ENCODE results near the gene ZNF80.
A peak's percentile ranks its signal among the peaks of the same experiment; 100 is the strongest.
"Not testable (repeated sequence)": the region's sequence is repeated elsewhere in the genome, so short reads cannot be mapped to it uniquely, and the experiment has no call there.

The ZNF80 gene

GRCh38 chr3:114237478-114237877 lies at the start of gene ZNF80:
ZNF80 (minus strand) TSS chr3:114237578; CDS start chr3:114237074, 504 bp downstream.
- DNase-seq, result not testable (repeated sequence)

GRCh38 chr3:114286266-114286665 lies 48.9 kb upstream of the ZNF80 start:
- peak; percentile 36 for DNase-seq

DNA sequence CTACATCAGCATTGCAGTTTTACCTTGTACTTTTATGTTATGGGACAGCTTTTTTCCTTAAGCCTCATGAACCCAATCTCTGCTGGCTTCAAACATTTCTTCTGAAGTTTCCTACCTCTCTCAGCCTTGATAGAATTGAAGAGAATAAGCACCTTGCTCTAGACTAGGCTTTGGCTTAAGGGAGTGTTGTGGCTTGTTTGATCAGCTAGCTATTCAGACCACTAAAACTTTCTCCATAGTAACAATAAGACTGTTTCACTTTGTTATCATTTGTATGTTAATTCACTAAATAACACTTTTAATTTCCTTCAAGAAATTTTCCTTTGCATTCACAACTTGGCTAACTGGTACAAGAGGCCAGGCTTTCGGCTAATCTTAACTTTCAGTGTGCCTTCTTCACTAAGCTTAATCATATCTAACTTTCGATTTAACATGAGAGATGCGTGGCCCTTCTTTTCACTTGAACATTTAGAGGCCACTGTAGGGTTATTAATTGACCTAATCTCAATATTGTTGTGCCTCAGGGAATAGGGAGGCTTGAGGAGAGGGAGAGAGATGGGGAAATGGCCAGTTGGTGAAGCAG lies 48.4 kb upstream of the ZNF80 start:
- peak; percentile 53 for DNase-seq

DNA sequence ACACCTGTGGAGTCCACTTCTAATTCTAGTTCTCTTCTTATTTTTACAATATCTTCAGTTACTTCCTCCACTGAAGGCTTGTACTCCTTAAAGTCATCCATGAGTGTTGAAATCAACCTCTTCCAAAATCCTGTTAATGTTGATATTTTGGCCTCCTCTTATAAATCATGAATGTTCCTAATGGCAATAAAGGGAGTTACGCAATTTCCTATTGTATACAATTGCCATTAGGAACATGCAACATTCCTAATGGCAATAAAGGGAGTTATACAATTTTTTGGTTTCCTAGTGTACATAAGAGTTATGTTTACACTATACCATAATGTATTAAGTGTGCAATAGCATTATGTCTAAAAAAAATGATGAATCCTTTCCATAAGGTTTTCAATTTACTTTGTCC lies 47.3 kb upstream of the ZNF80 start:
- no peak for DNase-seq

- DNase-seq, result not testable (repeated sequence)
Observed at GRCh38 chr3:114276856-114277255, 39.5 kb upstream of the ZNF80 start.

DNA sequence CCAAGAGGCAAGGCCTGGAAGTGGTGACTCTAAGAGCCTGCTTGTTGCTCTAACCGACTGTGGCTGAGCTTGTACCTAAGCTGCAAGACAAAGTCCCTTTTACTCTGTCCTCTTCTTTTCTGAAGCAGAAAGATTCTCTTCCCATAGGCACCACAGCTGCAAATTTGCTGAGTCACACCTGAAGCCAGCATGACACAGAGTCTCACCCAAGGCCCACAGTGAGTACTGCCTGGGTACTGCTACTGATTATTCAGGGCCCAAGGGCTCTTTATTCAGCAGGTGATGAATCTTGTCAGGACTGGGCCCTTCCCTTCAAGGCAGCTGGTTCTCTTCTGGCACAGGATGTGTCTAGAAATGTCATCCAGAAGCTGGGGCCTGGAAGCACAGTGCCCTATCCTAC lies 37.6 kb upstream of the ZNF80 start:
- no peak for DNase-seq

GRCh38 chr3:114272271-114272670 lies 34.9 kb upstream of the ZNF80 start:
- no peak for DNase-seq

- no peak for DNase-seq
Observed at GRCh38 chr3:114270019-114270418, 32.6 kb upstream of the ZNF80 start.

DNA sequence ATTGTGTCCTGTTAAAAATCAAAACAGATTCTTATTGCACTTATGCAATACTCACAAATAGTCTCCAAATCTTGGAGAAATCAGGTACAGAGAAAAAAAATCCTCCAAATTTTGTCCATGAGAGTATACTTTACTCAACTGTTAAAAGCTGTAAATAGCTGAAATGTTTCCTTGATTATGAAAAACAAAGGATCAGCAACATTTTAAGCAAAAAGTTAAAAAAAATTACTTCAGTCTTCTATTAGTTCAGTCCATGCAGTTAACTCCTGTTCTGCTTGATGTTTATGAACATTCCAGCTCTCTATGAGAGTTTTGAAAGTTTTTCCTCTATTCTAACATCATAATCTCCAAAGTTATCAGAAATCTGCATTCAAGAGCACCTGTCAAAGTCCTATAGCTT lies 22.8 kb upstream of the ZNF80 start:
- DNase-seq, result no peak

- DNase-seq, result no peak
Observed at GRCh38 chr3:114259566-114259965, 22.2 kb upstream of the ZNF80 start.

DNA sequence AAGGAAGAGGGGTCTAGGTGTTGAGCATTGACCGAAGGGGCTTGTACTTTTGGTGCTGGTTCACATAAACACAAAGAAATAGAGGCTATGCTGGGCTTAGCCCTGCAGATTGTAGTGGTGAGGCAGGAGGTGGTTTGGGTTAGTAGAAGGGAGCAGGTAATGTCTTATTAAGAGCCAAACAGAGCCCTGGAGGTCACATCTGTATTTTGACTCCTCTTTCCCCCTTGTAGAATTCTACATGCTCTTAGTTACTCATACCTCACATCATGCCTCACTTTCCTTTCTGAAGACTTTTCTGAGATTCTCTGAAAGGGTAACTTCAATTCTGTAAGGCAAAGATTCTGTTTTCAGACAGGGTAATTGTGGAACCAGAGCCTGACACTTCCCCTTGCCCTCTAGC lies 16.1 kb upstream of the ZNF80 start:
- no peak for DNase-seq

- DNase-seq, result no peak
Observed at GRCh38 chr3:114252954-114253353, 15.6 kb upstream of the ZNF80 start.

- no peak for DNase-seq
Observed at GRCh38 chr3:114242947-114243346, 5.6 kb upstream of the ZNF80 start.

DNA sequence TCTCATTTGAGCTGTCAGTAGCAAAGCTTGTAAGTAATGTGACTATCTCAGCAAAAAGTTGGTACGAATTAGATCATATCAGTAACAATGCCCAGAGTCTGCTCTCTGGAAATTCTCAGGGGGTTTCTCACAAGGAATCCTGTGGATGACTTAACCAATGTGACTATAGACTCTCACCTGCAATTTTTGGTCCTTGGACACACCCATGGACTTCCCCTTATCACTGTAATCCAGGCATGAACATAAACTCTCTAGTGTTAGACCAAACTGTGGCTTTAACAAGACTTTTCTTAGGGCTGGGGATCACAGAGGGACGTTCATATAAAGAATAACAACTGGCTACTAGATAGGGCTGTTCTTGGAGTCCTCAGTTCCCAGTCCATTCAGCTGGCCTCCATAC lies 3.9 kb upstream of the ZNF80 start:
- DNase-seq, result peak; percentile 15

- not testable (repeated sequence) for DNase-seq
Observed at GRCh38 chr3:114238146-114238785, 888 bp upstream of the ZNF80 start.

DNA sequence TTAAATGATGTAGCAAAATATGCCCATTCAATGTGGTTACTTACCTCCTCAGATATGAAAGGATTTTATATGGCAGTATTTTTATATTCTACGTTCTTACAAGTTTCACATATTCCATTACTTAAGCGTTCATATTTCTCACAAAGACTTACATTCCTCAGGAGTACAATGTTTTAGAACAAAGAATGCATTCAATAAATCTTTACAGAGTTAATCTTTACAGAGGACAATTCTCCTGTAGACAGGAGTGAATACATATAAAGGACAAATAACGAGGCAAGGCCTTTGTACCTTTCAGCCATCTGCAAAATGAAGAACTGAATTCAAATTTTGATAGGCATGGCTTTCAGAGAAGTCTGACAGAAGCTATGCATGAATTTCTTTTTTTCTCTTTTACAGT lies 1.9 kb downstream of the ZNF80 start:
- DNase-seq, result no peak

GRCh38 chr3:114234745-114235144 lies 2.6 kb downstream of the ZNF80 start:
- DNase-seq, result no peak

DNA sequence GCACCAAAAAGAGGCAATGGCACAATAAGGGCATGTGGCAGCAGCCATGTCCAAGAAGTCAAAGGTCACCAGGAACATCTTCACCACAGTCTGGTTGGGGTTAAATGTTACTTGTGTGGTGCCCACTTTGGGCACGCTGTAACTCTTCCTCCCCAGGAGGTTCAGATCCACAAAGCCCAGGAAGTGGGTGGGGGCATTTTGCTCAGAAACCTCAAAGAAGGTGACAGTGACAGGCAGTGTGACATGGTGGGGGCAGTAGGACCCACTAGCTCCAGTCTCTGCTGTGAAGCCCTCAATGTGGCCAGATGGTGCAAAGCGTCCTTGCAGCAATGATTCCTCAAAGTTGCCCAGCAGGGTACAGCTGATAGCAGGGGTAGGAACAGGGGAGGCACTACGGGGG lies 5.8 kb downstream of the ZNF80 start:
- peak; percentile 74 for DNase-seq

- DNase-seq, result no peak
Observed at GRCh38 chr3:114227076-114227475, 10.3 kb downstream of the ZNF80 start.

- DNase-seq, result peak; percentile 24
Observed at GRCh38 chr3:114226313-114226712, 11.1 kb downstream of the ZNF80 start.

DNA sequence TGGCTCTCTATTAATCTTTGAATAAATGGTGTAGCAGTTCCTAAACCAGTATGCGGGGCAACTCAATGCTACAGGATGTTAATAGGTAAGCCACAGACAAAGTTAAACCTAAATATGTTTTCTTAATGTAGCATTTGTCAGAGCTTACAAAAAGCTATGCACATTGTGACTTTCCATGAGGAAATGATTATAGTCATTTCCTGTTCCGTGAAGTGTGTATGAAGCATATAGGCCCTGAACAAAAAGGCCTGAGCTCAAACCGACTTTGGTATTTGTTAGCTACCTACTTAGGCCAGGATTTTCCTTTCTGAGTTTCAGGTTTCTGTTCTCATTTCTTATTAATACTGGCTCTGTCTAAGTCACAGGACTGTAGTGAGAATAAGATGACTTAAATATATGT lies 14.2 kb downstream of the ZNF80 start:
- peak; percentile 74 for DNase-seq

GRCh38 chr3:114221881-114222264 lies 15.5 kb downstream of the ZNF80 start:
- no peak for DNase-seq

DNA sequence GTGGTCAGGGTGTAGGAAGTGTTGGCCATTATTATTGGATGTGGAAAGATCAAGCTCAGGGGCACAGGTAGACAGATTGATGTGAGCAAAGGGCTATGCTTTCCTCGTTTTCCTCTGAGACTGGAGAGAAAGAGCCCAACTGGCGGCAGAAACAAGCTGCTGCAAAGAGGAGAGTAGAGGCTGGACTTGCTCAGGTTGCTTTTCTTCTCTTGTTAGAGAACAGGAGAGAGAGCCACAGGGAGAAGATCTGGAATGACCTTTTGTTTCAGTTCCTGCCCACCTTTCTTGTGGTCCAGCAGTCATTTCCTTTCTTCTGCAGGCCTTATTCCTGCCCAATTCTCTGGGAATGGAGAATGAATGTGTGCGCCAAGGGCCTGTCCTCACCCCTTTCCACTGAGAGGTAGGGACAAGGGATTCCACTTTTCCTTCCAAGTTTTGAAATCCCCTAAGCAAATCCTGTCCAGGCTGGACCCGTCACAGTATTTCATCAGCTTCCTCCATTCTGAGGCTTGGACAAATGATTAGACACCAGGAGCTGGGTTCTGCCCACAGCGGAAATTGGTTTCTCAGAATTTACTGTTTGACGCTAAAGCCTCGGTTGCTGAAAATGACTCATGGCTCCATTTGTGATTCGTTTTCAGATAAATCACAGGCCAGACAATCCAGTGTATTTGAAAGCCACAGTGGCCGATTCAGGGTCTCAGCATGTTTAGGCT lies 16.1 kb downstream of the ZNF80 start:
- peak; percentile 82 for DNase-seq

- no peak for DNase-seq
Observed at GRCh38 chr3:114219741-114220140, 17.6 kb downstream of the ZNF80 start.

Data from CD4-positive, alpha-beta T cell treated with Interleukin-21 for 1 hour (primary cell).